HG02610 (cell line): ENCODE results near the gene TTBK1.

Experiments used
- ATAC-seq: cut with Tn5 transposase; IDR thresholded peaks from one replicate; pipeline ENCODE4 v1.9.1; 2021; ENCODE audit warnings: mild to moderate bottlenecking, moderate library complexity; ENCODE audit not compliant: unreplicated experiment

Gene TTBK1

GRCh38 chr6:43285832-43286231 lies 42.6 kb downstream of the TTBK1 start:
- no peak for ATAC-seq

GRCh38 chr6:43286456-43286979 lies 43.2 kb downstream of the TTBK1 start:
- ATAC-seq: no peak

- no peak for ATAC-seq
Measured at GRCh38 chr6:43286980-43287716, 43.9 kb downstream of the TTBK1 start.

- ATAC-seq: no peak
Measured at GRCh38 chr6:43287717-43288679, 44.7 kb downstream of the TTBK1 start.

GRCh38 chr6:43290339-43290904 lies 47.1 kb downstream of the TTBK1 start:
- ATAC-seq: no peak

GRCh38 chr6:43290905-43291355 lies 47.6 kb downstream of the TTBK1 start:
- no peak for ATAC-seq

GRCh38 chr6:43291708-43292107 lies 48.4 kb downstream of the TTBK1 start:
- no peak for ATAC-seq

GRCh38 chr6:43292341-43292740 lies 49.1 kb downstream of the TTBK1 start:
- ATAC-seq: no peak

- ATAC-seq: no peak
Measured at GRCh38 chr6:43292763-43293318, 49.6 kb downstream of the TTBK1 start.

- no peak for ATAC-seq
Measured at GRCh38 chr6:43293698-43294097, 50.4 kb downstream of the TTBK1 start.

- no peak for ATAC-seq
Measured at GRCh38 chr6:43294536-43294935, 51.3 kb downstream of the TTBK1 start.

- no peak for ATAC-seq
Measured at GRCh38 chr6:43295456-43295855, 52.2 kb downstream of the TTBK1 start.

GRCh38 chr6:43296780-43297497 lies 53.7 kb downstream of the TTBK1 start:
- no peak for ATAC-seq

GRCh38 chr6:43297644-43298564 lies 54.6 kb downstream of the TTBK1 start, which contains the start of gene SLC22A7:
Gene SLC22A7, plus strand, starts transcription at chr6:43298260. Its CDS starts 99 bp downstream, at chr6:43298359.
- ATAC-seq: no peak

- no peak for ATAC-seq
Measured at GRCh38 chr6:43298565-43299337, 55.5 kb downstream of the TTBK1 start.

GRCh38 chr6:43299338-43300293 lies 56.3 kb downstream of the TTBK1 start:
- ATAC-seq: no peak
